Epithelial cell of proximal tubule (primary cell): ENCODE measurements around the gene PLA2G2C. TPM values are rescaled to one million over a fixed set of nuclear protein-coding genes. Genes with fewer than 3 reads are reported as not detected.

ENCODE experiments used
- DNase-seq: peaks from one replicate; pipeline ENCODE4 v3.0.0-alpha.2; 2011; ENCODE audit warnings: low read depth
- H3K4me3 ChIP-seq: 2 replicates; pipeline ENCODE4 v1.5.1; 2011; ENCODE audit warnings: low read depth, mild to moderate bottlenecking, low read length
- CTCF ChIP-seq: conservative IDR thresholded peaks from 2 replicates; pipeline ENCODE4 v1.5.1; 2012; ENCODE audit warnings: low read depth, mild to moderate bottlenecking, low read length
- total RNA-seq: library from RNA; depleted of rRNA; stranded (reverse); fragments of >200 nt; gene quantifications from 2 replicates; pipeline ENCODE4 v1.2.3, GENCODE V29; 2015

PLA2G2C gene
- total RNA-seq, 1 donor from 2014 or later = not detected

GRCh38 chr1:20154301-20154831 is 32.0 kb downstream of the PLA2G2C start:
- no peak overlapping the region for H3K4me3 ChIP-seq
- no peak for TF ChIP-seq CTCF
- DNase-seq = no peak

- TF ChIP-seq CTCF = no peak
- H3K4me3 ChIP-seq = no peak overlapping the region
- DNase-seq = no peak
These were observed 33.3 kb downstream of the PLA2G2C start for GRCh38 chr1:20153000-20153418.

DNA sequence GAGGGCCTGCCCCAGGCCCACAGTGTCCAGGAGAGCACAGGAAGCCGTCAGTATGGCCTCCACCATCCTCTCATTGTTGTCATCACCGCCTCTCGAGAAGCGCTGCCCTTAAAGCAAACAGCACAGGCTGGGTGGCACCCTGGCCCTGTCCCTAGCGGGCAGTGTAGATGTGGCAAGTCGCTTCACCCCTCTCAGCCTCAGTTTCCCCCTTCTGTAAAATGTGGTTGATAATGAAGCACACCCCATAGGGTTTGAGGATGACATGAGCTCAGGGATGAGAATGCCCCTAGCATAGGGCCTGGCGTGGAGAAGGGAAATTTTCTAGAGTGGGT is 33.8 kb downstream of the PLA2G2C start:
- peak; percentile 0 for TF ChIP-seq CTCF
- DNase-seq = no peak
- no peak overlapping the region for H3K4me3 ChIP-seq

GRCh38 chr1:20151906-20152598 is 34.3 kb downstream of the PLA2G2C start:
- DNase-seq = no peak
- H3K4me3 ChIP-seq = peak overlapping the region; percentile 55
- TF ChIP-seq CTCF = peak; percentile 66

- H3K4me3 ChIP-seq = no peak overlapping the region
- no peak for TF ChIP-seq CTCF
- no peak for DNase-seq
These were observed 35.3 kb downstream of the PLA2G2C start for GRCh38 chr1:20150969-20151368.

GRCh38 chr1:20150326-20150705 is 36.0 kb downstream of the PLA2G2C start:
- no peak for TF ChIP-seq CTCF
- H3K4me3 ChIP-seq = no peak overlapping the region
- no peak for DNase-seq
